Measurements from ENCODE around the gene LMAN2L. TPM values are rescaled to one million over a fixed set of nuclear protein-coding genes. Genes with fewer than 3 reads are reported as not detected.

Gene LMAN2L
- total RNA-seq, 4 donors from 2014 or later, result 11.9 to 18.3 (median 16.4) TPM

GRCh38 chr2:96751800-96752199, 11.9 kb upstream of the LMAN2L start:
- DNase-seq (ENCODE audit: low spot score in 2 of 2), result no peak
- H3K27ac ChIP-seq, result no peak overlapping the region
- no peaks in the 10 kb centered on the region for H3K9me3 ChIP-seq
- H3K4me3 ChIP-seq, result no peak overlapping the region
- TF ChIP-seq EP300 (IDR thresholded peaks at IDR 0.05), result no peak
- no peak for TF ChIP-seq POLR2AphosphoS5 (IDR thresholded peaks at IDR 0.05)
- TF ChIP-seq POLR2A (IDR thresholded peaks at IDR 0.05), result no peak
- TF ChIP-seq CTCF (IDR thresholded peaks at IDR 0.05), result no peak
- peaks cover 16% of the 10 kb centered on the region for H3K4me1 ChIP-seq
- no peaks in the 10 kb centered on the region for H3K36me3 ChIP-seq
- 88% methylated on average over 9 of the region's 9 CpGs for WGBS
- no peaks in the 10 kb centered on the region for H3K27me3 ChIP-seq

- Histone ChIP-seq H3K4me3 (no peak overlapping the region), H3K36me3 (no peaks in the 10 kb centered on the region), H3K9me3 (no peaks in the 10 kb centered on the region), H3K27ac (no peak overlapping the region), H3K4me1 (peaks cover 11% of the 10 kb centered on the region), H3K27me3 (no peaks in the 10 kb centered on the region)
- DNase-seq (ENCODE audit: low spot score in 2 of 2), result no peak
- 30% methylated on average over 6 of the region's 6 CpGs for WGBS
- TF ChIP-seq POLR2A (IDR thresholded peaks at IDR 0.05) (no peak), EP300 (IDR thresholded peaks at IDR 0.05) (no peak), POLR2AphosphoS5 (IDR thresholded peaks at IDR 0.05) (no peak), CTCF (IDR thresholded peaks at IDR 0.05) (no peak)
Observed at GRCh38 chr2:96747061-96747617, 7.3 kb upstream of the LMAN2L start.

GRCh38 chr2:96739076-96739632, 710 bp downstream of the LMAN2L start:
- 12% methylated on average over 4 of the region's 4 CpGs for whole genome bisulfite sequencing

GRCh38 chr2:96737831-96738230, 2.0 kb downstream of the LMAN2L start:
- no peak overlapping the region for H3K27ac ChIP-seq
- no peak for TF ChIP-seq POLR2AphosphoS5 (IDR thresholded peaks at IDR 0.05)
- no peak for TF ChIP-seq POLR2A (IDR thresholded peaks at IDR 0.05)
- no peak for TF ChIP-seq EP300 (IDR thresholded peaks at IDR 0.05)
- no peak for TF ChIP-seq CTCF (IDR thresholded peaks at IDR 0.05)
- H3K4me3 ChIP-seq, result no peak overlapping the region
- H3K9me3 ChIP-seq, result no peaks in the 10 kb centered on the region
- peak in 1 of 2 donors; percentile 28 for DNase-seq (ENCODE audit: low spot score in 2 of 2)
- WGBS, result 46% methylated on average over 2 of the region's 2 CpGs
- H3K4me1 ChIP-seq, result peaks cover 31% of the 10 kb centered on the region
- H3K36me3 ChIP-seq, result peaks cover 31% of the 10 kb centered on the region
- H3K27me3 ChIP-seq, result no peaks in the 10 kb centered on the region

More at GRCh38 chr2:96739076-96739632, 710 bp downstream of the LMAN2L start:
- Histone ChIP-seq H3K36me3 (peaks cover 18% of the 10 kb centered on the region), H3K4me3 (peak overlapping the region; percentile 78), H3K27ac (peak overlapping the region; percentile 76), H3K9me3 (no peaks in the 10 kb centered on the region), H3K27me3 (no peaks in the 10 kb centered on the region), H3K4me1 (peaks cover 31% of the 10 kb centered on the region)
- TF ChIP-seq POLR2AphosphoS5 (IDR thresholded peaks at IDR 0.05) (no peak), POLR2A (IDR thresholded peaks at IDR 0.05) (no peak), EP300 (IDR thresholded peaks at IDR 0.05) (no peak), CTCF (IDR thresholded peaks at IDR 0.05) (no peak)
- DNase-seq (ENCODE audit: low spot score in 2 of 2), result no peak

- peaks cover 31% of the 10 kb centered on the region for H3K4me1 ChIP-seq
- TF ChIP-seq EP300 (IDR thresholded peaks at IDR 0.05) (no peak), POLR2AphosphoS5 (IDR thresholded peaks at IDR 0.05) (no peak), CTCF (IDR thresholded peaks at IDR 0.05) (no peak), POLR2A (IDR thresholded peaks at IDR 0.05) (no peak)
- DNase-seq (ENCODE audit: low spot score in 2 of 2), result no peak
- H3K36me3 ChIP-seq, result peaks cover 37% of the 10 kb centered on the region
- H3K4me3 ChIP-seq, result no peak overlapping the region
- no peaks in the 10 kb centered on the region for H3K9me3 ChIP-seq
- H3K27ac ChIP-seq, result no peak overlapping the region
- 71% methylated on average over 2 of the region's 2 CpGs for WGBS
- H3K27me3 ChIP-seq, result no peaks in the 10 kb centered on the region
Observed at GRCh38 chr2:96737251-96737650, 2.6 kb downstream of the LMAN2L start.

Measured in suprapubic skin (tissue), 4 donors.